ENCODE data around the gene CNTN5. TPM values are rescaled to one million over a fixed set of nuclear protein-coding genes. Genes with fewer than 3 reads are reported as not detected.
"Not testable (repeated sequence)": the region's sequence is repeated elsewhere in the genome, so short reads cannot be mapped to it uniquely, and the experiment has no call there.

Gene CNTN5
- total RNA-seq, 1 experiment from 2014 or later = not detected

DNA sequence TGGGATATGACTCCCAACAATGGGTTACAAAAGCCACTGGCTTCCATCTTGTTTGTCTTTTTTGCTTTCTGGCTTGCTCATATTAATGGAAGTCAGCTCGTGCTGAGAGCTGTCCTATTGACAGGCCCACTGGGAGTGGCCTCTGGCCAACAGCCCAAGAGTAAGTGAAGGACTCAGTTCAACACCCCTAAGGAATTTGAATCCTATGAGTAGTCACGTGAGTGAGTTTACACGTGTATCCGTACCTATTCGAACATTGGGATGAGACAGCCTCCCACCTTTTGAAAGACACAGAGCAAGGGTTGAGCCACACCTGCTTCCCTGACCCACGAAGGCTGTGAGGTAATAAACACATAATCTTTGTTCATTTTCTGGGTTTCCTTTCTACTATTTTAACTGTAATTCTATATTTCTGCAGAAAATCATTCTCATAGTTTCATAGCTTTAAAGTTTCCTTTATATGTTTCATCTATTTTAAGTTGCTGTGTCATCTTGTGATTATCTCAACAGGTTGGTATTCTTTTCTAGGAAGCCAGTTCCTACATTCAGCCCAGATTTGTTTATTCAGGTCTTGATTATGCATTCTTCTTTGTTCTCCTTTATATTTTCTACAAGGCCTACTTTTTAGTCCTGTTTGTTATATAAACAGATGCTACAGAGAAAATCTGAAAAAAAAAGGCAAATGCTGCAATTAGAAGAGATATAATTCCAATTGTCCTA lies 802.3 kb downstream of the CNTN5 start:
- H3K4me2 ChIP-seq (ENCODE audit: insufficient read depth, insufficient read length, low read length) = no peak overlapping the region
- no peak overlapping the region for H2BK20ac ChIP-seq (ENCODE audit: low read depth, low read length, poor library complexity, severe bottlenecking)
- H2BK15ac ChIP-seq (ENCODE audit: low read depth, low read length) = no peak overlapping the region
- no peak overlapping the region for H3K4me3 Mint-ChIP-seq
- H2BK120ac ChIP-seq (ENCODE audit: low read depth, low read length, poor library complexity, severe bottlenecking) = no peak overlapping the region
- TF ChIP-seq, protein P1, sequence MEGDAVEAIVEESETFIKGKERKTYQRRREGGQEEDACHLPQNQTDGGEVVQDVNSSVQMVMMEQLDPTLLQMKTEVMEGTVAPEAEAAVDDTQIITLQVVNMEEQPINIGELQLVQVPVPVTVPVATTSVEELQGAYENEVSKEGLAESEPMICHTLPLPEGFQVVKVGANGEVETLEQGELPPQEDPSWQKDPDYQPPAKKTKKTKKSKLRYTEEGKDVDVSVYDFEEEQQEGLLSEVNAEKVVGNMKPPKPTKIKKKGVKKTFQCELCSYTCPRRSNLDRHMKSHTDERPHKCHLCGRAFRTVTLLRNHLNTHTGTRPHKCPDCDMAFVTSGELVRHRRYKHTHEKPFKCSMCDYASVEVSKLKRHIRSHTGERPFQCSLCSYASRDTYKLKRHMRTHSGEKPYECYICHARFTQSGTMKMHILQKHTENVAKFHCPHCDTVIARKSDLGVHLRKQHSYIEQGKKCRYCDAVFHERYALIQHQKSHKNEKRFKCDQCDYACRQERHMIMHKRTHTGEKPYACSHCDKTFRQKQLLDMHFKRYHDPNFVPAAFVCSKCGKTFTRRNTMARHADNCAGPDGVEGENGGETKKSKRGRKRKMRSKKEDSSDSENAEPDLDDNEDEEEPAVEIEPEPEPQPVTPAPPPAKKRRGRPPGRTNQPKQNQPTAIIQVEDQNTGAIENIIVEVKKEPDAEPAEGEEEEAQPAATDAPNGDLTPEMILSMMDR (conservative IDR thresholded peaks at IDR 0.05) = no peak
- H3K9me3 ChIP-seq (ENCODE audit: control insufficient read depth, low read depth, low read length) = no peaks in the 10 kb centered on the region
- no peak overlapping the region for H2BK12ac ChIP-seq (ENCODE audit: insufficient read length, low read depth, low read length)
- H3K23ac ChIP-seq (ENCODE audit: insufficient read length, low read depth, low read length) = no peak overlapping the region
- H3K9ac ChIP-seq (ENCODE audit: extremely low read depth, insufficient read length, low read length) = no peak overlapping the region
- no peak overlapping the region for H3K27ac ChIP-seq (ENCODE audit: insufficient read length, low read depth, low read length)
- no peak overlapping the region for H2BK5ac ChIP-seq (ENCODE audit: insufficient read length, low read length)
- no peak overlapping the region for H4K8ac ChIP-seq (replicated peaks; ENCODE audit: insufficient read length, low read depth, low read length)
- no peak overlapping the region for H2AK5ac ChIP-seq (ENCODE audit: insufficient read length, low read length)
- H3K4me1 Mint-ChIP-seq = no peaks in the 10 kb centered on the region
- no peak overlapping the region for H4K91ac ChIP-seq (ENCODE audit: insufficient read length, low read depth, low read length)
- no CpG with 5 or more reads among the region's 6 CpGs for WGBS (ENCODE audit: extremely low coverage, insufficient read length, low lambda C conversion rate)
- peaks cover 7% of the 10 kb centered on the region; the same call in 1 of the 2 replicates for H3K27me3 Mint-ChIP-seq (ENCODE audit: low read depth)
- no peaks in the 10 kb centered on the region for H3K23me2 ChIP-seq (ENCODE audit: insufficient read length, low read depth, low read length, poor library complexity, severe bottlenecking)
- no peak overlapping the region for H3K14ac ChIP-seq (ENCODE audit: insufficient read depth, low read length)
- H4K5ac ChIP-seq (ENCODE audit: insufficient read length, low read depth, low read length) = no peak overlapping the region
- no peak overlapping the region for H3K56ac ChIP-seq (ENCODE audit: insufficient read length, low read depth, low read length)
- H3T11ph ChIP-seq (ENCODE audit: low read length) = no peak overlapping the region
- H4K20me1 ChIP-seq (ENCODE audit: control insufficient read depth, insufficient read depth, insufficient read length) = no peaks in the 10 kb centered on the region
- H3K36me3 Mint-ChIP-seq (ENCODE audit: insufficient read depth in 1 of 3, low read depth in 3 of 3) = peaks cover 0 to 4% (median 3%) of the 10 kb centered on the region in 3 experiments; a peak in 3 of 7 replicates
- no peaks in the 10 kb centered on the region for H3K79me2 ChIP-seq (ENCODE audit: insufficient read depth, low read length)
- no peak overlapping the region; a peak in 1 of 7 replicates for H3K27ac Mint-ChIP-seq
- H2AFZ ChIP-seq (ENCODE audit: low read length) = no peak overlapping the region
- H3K18ac ChIP-seq (ENCODE audit: insufficient read length, low read depth, low read length) = no peak overlapping the region
- DNase-seq = no peak
- H3K4me1 ChIP-seq (ENCODE audit: insufficient read depth, low read length) = no peaks in the 10 kb centered on the region
- H3K4ac ChIP-seq (ENCODE audit: low read depth, low read length) = no peak overlapping the region
- peaks cover 4% of the 10 kb centered on the region in 2 experiments; a peak in 3 of 5 replicates for H3K9me3 Mint-ChIP-seq
- no peaks in the 10 kb centered on the region; the same call in 1 of the 2 replicates for H3K27me3 ChIP-seq (ENCODE audit: insufficient read depth, low read length)
- no peaks in the 10 kb centered on the region for H3K79me1 ChIP-seq (ENCODE audit: insufficient read depth, low read depth, low read length, poor library complexity, severe bottlenecking)

DNA sequence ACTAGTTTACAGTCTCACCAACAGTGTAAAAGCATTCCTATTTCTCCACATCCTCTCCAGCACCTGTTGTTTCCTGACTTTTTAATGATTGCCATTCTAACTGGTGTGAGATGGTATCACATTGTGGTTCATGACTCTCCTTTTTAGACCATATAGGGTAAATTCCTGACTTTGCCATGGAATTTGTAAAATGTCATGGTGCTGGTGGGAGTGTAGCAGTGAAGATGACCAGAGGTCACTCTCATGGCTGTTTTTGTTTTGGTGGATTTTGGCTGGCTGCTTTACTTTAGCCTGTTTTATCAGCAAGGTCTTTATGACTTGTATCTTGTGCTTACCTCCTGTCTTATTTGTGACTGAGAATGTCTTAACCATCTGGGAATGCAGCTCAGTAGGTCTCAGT lies 816.0 kb downstream of the CNTN5 start:
- H3K4me1 ChIP-seq (ENCODE audit: insufficient read depth, low read length); H3K23me2 ChIP-seq (ENCODE audit: insufficient read length, low read depth, low read length, poor library complexity, severe bottlenecking); H3K27me3 Mint-ChIP-seq (ENCODE audit: low read depth); DNase-seq; H4K20me1 ChIP-seq (ENCODE audit: control insufficient read depth, insufficient read depth, insufficient read length); H3K9me3 ChIP-seq (ENCODE audit: control insufficient read depth, low read depth, low read length); H3K4me3 Mint-ChIP-seq; H3K9ac ChIP-seq (ENCODE audit: extremely low read depth, insufficient read length, low read length); H3K36me3 Mint-ChIP-seq (ENCODE audit: insufficient read depth in 1 of 3, low read depth in 3 of 3); H2BK15ac ChIP-seq (ENCODE audit: low read depth, low read length); H3K23ac ChIP-seq (ENCODE audit: insufficient read length, low read depth, low read length); H4K5ac ChIP-seq (ENCODE audit: insufficient read length, low read depth, low read length); H3K56ac ChIP-seq (ENCODE audit: insufficient read length, low read depth, low read length); H3K27ac Mint-ChIP-seq; H3K4me2 ChIP-seq (ENCODE audit: insufficient read depth, insufficient read length, low read length); H3K4ac ChIP-seq (ENCODE audit: low read depth, low read length); H2BK120ac ChIP-seq (ENCODE audit: low read depth, low read length, poor library complexity, severe bottlenecking); H2BK20ac ChIP-seq (ENCODE audit: low read depth, low read length, poor library complexity, severe bottlenecking); H3K27ac ChIP-seq (ENCODE audit: insufficient read length, low read depth, low read length); H3K79me1 ChIP-seq (ENCODE audit: insufficient read depth, low read depth, low read length, poor library complexity, severe bottlenecking); H3K27me3 ChIP-seq (ENCODE audit: insufficient read depth, low read length); H4K91ac ChIP-seq (ENCODE audit: insufficient read length, low read depth, low read length); H2AFZ ChIP-seq (ENCODE audit: low read length); H3K14ac ChIP-seq (ENCODE audit: insufficient read depth, low read length); H3K18ac ChIP-seq (ENCODE audit: insufficient read length, low read depth, low read length); H4K8ac ChIP-seq (replicated peaks; ENCODE audit: insufficient read length, low read depth, low read length); H3K9me3 Mint-ChIP-seq; H2BK5ac ChIP-seq (ENCODE audit: insufficient read length, low read length); H2AK5ac ChIP-seq (ENCODE audit: insufficient read length, low read length); H3T11ph ChIP-seq (ENCODE audit: low read length); H3K79me2 ChIP-seq (ENCODE audit: insufficient read depth, low read length); H3K4me1 Mint-ChIP-seq; H2BK12ac ChIP-seq (ENCODE audit: insufficient read length, low read depth, low read length): not testable (repeated sequence)
